WERI-Rb-1 (cell line): ENCODE results near the gene CMIP.

Experiments
- DNase-seq: peaks from one replicate; pipeline ENCODE4 v3.0.0-alpha.2; 2020
- H3K27ac ChIP-seq: fragments of 250-450 bp; sonication (Bioruptor Pico); 2 replicates; pipeline ENCODE4 v1.5.1; 2020; ENCODE audit warnings: mild to moderate bottlenecking, moderate library complexity
- H3K27me3 ChIP-seq: fragments of 250-450 bp; sonication (Bioruptor Pico); 2 replicates; pipeline ENCODE4 v1.5.1; 2021; ENCODE audit warnings: mild to moderate bottlenecking, low read depth, moderate library complexity; ENCODE audit not compliant: insufficient read depth, severe bottlenecking
- H3K36me3 ChIP-seq: fragments of 250-450 bp; sonication (Bioruptor Pico); 2 replicates; pipeline ENCODE4 v1.5.1; 2020; ENCODE audit warnings: mild to moderate bottlenecking, moderate library complexity
- H3K4me3 ChIP-seq: 2 replicates; pipeline ENCODE4 v1.5.1; 2011; ENCODE audit warnings: low read depth, mild to moderate bottlenecking, control low read depth, low read length
- H3K9me3 ChIP-seq: fragments of 250-450 bp; sonication (Bioruptor Pico); 2 replicates; pipeline ENCODE4 v1.5.1; 2021; ENCODE audit warnings: mild to moderate bottlenecking, moderate library complexity; ENCODE audit not compliant: severe bottlenecking
- TF ChIP-seq, protein P1 (sequence below): IDR thresholded peaks from 2 replicates; pipeline ENCODE4 v1.5.1; 2011; ENCODE audit warnings: low read depth, mild to moderate bottlenecking, control low read depth, inconsistent platforms, low read length

The CMIP gene

DNA sequence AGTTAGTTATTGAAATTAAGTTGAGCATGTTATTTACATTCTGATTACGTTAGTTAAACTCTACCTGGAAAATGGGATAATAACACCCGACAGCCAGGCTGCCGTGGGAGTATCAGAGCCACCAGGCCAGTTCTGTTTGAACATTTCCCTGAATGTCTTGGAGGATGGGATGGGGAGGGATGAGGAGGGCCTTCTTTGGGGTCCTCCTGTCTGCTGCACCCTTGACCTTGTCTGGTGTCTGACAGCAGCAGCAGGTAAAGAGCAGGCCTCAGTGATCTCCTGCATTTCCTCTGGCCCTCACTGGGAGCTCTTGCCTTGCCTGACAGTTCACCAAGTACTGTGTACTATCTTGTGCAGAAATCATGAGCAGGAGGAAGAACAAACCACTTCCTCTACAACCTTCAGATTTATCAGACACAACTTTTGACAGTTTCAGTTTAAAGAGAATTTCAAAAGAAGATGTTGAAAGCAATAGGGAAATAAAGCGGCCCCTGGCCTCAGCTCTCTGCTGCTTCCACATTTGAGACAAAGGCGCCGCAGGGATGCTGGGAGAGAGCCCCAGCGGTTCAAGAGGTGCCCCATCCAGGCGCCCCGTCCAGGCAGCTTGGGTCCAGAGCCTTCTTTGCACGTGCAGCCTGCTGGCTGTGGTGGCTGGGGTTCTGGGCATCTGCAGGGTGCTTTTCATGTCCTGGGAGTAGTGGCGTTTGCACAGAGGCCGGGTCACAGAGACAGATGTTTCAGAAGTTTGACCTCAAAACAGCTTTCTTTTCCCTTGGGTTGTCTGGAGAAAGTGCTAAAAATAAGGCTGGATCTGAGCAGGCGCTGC is 25.3 kb downstream of the CMIP start:
- H3K27ac ChIP-seq: no peak overlapping the region
- H3K27me3 ChIP-seq: no peaks in the 10 kb centered on the region
- no peak overlapping the region for H3K4me3 ChIP-seq
- TF ChIP-seq, protein P1, sequence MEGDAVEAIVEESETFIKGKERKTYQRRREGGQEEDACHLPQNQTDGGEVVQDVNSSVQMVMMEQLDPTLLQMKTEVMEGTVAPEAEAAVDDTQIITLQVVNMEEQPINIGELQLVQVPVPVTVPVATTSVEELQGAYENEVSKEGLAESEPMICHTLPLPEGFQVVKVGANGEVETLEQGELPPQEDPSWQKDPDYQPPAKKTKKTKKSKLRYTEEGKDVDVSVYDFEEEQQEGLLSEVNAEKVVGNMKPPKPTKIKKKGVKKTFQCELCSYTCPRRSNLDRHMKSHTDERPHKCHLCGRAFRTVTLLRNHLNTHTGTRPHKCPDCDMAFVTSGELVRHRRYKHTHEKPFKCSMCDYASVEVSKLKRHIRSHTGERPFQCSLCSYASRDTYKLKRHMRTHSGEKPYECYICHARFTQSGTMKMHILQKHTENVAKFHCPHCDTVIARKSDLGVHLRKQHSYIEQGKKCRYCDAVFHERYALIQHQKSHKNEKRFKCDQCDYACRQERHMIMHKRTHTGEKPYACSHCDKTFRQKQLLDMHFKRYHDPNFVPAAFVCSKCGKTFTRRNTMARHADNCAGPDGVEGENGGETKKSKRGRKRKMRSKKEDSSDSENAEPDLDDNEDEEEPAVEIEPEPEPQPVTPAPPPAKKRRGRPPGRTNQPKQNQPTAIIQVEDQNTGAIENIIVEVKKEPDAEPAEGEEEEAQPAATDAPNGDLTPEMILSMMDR: no peak
- no peaks in the 10 kb centered on the region for H3K9me3 ChIP-seq
- no peak for DNase-seq
- no peaks in the 10 kb centered on the region for H3K36me3 ChIP-seq

DNA sequence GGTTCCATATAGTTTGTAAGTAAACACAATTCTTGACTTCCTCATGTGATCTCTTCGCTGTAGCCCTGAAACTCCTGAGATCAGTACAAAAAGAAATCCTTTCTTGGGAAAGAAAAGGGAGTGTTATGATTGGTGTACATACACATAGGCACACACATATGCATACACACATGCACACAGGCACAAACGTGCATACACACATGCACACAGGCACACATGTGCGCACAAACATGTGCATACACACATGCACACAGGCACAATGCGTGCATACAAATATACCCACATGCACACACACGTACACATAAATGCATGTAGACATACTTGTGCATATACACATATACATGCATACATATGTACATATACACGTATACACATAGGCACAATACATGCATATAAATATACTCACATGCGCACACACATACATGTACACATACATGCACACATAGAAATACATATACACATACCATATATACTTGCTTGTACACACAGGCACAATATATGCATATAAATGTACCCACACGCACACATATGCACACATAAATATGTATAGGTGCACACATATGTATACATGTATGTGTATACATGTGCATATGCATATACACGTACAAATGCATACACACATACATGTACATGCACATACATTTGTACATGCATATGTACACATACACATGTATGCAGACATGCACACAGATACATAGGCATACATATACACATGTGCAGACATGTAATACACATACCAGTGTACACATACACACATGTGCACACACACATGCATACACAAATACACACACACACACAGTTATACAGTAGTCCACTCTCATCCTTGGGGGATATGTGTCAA is 26.4 kb downstream of the CMIP start:
- H3K9me3 ChIP-seq: no peaks in the 10 kb centered on the region
- H3K4me3 ChIP-seq: no peak overlapping the region
- H3K36me3 ChIP-seq: no peaks in the 10 kb centered on the region
- no peak overlapping the region for H3K27ac ChIP-seq
- no peak for DNase-seq
- H3K27me3 ChIP-seq: no peaks in the 10 kb centered on the region
- TF ChIP-seq, protein P1: no peak

DNA sequence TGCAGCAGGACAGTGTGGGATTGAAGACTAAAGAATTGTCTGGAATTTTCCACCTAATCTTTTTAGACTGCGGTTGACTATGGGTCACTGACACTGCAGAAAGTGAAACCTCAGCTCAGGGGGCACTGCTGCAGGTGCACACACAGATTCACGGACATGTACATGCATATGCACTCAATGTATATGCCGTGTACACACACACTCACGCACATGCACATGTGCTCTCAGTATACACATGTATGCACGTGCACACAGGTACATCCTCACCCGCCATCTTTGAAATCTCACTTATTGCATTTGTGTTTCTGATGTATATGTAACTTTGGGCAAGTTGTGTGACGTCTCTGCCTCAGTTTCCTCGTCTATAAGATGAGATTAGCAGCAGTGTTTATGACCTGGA is 27.3 kb downstream of the CMIP start:
- H3K27ac ChIP-seq: no peak overlapping the region

DNA sequence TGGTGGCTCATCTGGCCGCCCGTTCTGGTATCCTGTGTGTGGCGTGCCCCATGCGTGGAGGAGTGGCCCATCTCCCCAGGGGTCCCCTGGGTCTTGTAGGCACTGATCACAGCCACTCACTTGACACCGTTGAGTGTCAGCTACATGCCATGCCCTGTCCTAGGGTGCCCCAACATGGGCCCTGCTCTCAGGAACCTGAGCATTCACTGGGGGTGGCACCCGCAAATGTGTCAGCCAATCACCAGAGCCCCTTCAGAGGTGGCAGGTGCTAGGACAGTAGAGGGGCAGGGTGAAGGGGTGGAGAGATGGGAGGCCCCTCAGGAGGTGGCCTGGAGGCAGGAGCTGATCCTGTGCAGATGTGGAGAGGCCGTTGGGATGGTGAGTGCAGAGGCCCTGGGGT is 27.8 kb downstream of the CMIP start:
- TF ChIP-seq, protein P1: no peak
- Histone ChIP-seq H3K9me3 (no peaks in the 10 kb centered on the region), H3K36me3 (no peaks in the 10 kb centered on the region), H3K4me3 (no peak overlapping the region), H3K27me3 (no peaks in the 10 kb centered on the region), H3K27ac (no peak overlapping the region)
- DNase-seq: no peak

More for the DNA sequence above, 27.3 kb downstream of the CMIP start:
- no peak for DNase-seq
- TF ChIP-seq, protein P1: no peak
- H3K36me3 ChIP-seq: no peaks in the 10 kb centered on the region
- H3K27me3 ChIP-seq: no peaks in the 10 kb centered on the region
- H3K9me3 ChIP-seq: no peaks in the 10 kb centered on the region
- H3K4me3 ChIP-seq: no peak overlapping the region

DNA sequence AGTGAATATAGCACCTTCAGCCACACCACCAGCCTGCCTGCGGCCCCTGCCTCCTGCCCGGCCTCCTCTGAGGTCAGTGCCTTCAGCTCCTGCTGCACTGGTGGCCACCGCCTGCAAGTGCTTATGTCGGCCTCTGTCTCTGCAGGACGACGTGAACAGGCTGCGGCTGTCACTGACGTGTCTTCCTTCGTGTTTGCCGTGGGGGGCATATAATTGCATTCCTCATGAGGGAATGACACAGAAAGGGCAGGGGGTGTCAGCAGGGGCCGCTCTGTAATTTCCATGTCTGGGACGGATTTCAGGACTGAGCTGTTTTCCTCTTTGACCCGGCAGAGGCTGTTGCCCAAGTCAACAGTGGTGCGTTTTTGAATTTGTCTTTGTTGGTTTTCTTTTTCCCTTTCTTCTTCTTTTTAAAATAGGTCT is 28.5 kb downstream of the CMIP start:
- Histone ChIP-seq H3K4me3 (no peak overlapping the region), H3K9me3 (no peaks in the 10 kb centered on the region), H3K27ac (no peak overlapping the region), H3K27me3 (no peaks in the 10 kb centered on the region), H3K36me3 (no peaks in the 10 kb centered on the region)
- DNase-seq: no peak
- TF ChIP-seq, protein P1: no peak
